ENCODE measurements around the gene MTF1.

MTF1 gene

DNA sequence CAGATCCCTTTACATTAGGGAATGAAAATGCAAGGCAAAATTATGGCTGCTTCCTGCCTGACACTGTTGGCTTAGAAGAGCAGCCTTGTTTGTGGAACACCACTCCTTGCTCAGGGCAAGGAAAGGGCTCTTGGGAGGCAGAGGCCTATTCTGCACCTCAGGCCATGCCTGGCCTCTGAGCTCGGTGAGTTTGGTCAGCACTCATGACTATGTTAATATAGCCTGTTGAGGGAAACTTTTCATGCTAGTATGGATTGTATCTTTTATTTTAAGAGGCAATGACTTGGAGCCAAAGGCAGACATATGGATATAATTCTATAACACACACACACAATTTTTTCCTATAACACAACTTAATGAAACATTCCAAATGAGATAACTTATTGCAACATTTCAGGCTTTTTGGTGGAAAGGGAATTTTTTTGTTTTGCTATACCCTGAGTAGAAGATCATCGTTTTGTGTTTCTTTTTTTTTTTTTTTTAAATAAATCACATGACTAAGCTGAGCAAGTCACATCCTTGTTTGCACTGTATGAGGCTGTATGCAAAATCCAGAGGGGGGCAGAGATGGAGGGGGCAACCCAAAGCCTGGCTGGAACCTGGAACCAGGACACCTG, 45.8 kb downstream of the MTF1 start:
- H3K4me3 ChIP-seq (ENCODE audit: low read depth, low read length): no peak overlapping the region
- DNase-seq (ENCODE audit: low read depth): no peak
- in situ Hi-C loops (cut with HindIII; ENCODE audit: low sequenced_read_pairs): loop anchor here (5.0 kb wide), 1 partner anchor 34 kb away; no protein-coding TSS in a partner anchor
- TF ChIP-seq, protein P1, sequence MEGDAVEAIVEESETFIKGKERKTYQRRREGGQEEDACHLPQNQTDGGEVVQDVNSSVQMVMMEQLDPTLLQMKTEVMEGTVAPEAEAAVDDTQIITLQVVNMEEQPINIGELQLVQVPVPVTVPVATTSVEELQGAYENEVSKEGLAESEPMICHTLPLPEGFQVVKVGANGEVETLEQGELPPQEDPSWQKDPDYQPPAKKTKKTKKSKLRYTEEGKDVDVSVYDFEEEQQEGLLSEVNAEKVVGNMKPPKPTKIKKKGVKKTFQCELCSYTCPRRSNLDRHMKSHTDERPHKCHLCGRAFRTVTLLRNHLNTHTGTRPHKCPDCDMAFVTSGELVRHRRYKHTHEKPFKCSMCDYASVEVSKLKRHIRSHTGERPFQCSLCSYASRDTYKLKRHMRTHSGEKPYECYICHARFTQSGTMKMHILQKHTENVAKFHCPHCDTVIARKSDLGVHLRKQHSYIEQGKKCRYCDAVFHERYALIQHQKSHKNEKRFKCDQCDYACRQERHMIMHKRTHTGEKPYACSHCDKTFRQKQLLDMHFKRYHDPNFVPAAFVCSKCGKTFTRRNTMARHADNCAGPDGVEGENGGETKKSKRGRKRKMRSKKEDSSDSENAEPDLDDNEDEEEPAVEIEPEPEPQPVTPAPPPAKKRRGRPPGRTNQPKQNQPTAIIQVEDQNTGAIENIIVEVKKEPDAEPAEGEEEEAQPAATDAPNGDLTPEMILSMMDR (IDR thresholded peaks at IDR 0.05; ENCODE audit: low read depth, low read length, missing control alignments): no peak

GRCh38 chr1:37811027-37811655, 48.3 kb downstream of the MTF1 start:
- no peak overlapping the region for H3K4me3 ChIP-seq (ENCODE audit: low read depth, low read length)
- peak; percentile 57 for DNase-seq (ENCODE audit: low read depth)
- in situ Hi-C loops (cut with HindIII; ENCODE audit: low sequenced_read_pairs): loop anchor here (5.0 kb wide), 1 partner anchor 36 kb away; no protein-coding TSS in a partner anchor
- TF ChIP-seq, protein P1 (IDR thresholded peaks at IDR 0.05; ENCODE audit: low read depth, low read length, missing control alignments): peak; percentile 93

- in situ Hi-C loops (cut with HindIII; ENCODE audit: low sequenced_read_pairs): loop anchor here (5.0 kb wide), 1 partner anchor 37 kb away; no protein-coding TSS in a partner anchor
- no peak overlapping the region for H3K4me3 ChIP-seq (ENCODE audit: low read depth, low read length)
- TF ChIP-seq, protein P1 (IDR thresholded peaks at IDR 0.05; ENCODE audit: low read depth, low read length, missing control alignments): no peak
- DNase-seq (ENCODE audit: low read depth): no peak
Observed at GRCh38 chr1:37809942-37810341, 49.5 kb downstream of the MTF1 start.

GRCh38 chr1:37808369-37809319, 50.7 kb downstream of the MTF1 start:
- peak overlapping the region; percentile 89 for H3K4me3 ChIP-seq (ENCODE audit: low read depth, low read length)
- in situ Hi-C loops (cut with HindIII; ENCODE audit: low sequenced_read_pairs): no loop called here
- DNase-seq (ENCODE audit: low read depth): peak; percentile 42
- TF ChIP-seq, protein P1 (IDR thresholded peaks at IDR 0.05; ENCODE audit: low read depth, low read length, missing control alignments): no peak

DNA sequence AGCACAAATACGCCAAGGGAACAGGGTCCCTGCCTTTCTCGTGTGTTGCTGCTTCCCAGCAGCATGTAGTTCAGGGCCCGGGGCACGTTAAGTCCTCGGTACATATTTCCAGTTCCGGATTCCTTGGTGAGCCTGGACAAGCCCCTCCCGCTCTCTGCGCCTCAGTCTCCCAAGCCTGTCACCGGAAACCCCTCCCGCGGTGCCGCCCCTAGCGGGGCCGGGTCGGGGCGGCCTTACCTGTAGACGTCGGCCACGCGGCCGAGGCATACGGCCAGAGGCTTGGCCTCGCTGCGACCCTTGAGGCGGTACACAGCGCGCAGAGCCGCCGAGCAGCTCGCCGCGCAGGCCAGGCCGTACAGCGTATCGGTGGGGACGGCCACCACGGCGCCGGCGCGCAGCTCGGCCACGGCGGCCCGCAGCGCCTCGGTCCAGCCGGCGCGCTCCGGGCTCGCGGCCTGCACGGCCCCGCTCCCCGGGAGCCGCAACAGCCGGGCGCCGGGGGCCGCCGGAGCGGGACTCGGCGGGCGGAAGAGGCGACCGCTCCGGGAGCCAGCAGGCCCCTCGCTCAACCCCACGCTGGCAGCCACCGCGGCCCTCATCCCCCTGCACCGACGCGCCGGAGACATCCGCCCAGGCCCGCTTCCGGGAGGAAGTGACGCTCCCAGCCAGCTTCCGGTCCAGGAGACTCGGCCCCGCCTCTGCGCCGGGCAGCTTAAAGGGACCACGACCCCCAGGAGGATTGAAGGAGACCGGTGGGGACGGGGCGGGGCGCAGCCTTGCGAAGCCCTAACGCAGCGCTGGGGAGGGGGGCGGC, 51.6 kb downstream of the MTF1 start, which contains the start of the genes C1orf122 and YRDC:
Gene C1orf122, plus strand, starts transcription at position 236 of the 814 bp plus-strand sequence. CDS start 615 bp downstream, outside the sequence.
Gene YRDC, minus strand, starts transcription at position 654 of the 814 bp plus-strand sequence. Its CDS starts 28 bp downstream, at position 626.
- DNase-seq (ENCODE audit: low read depth): peak; percentile 77
- peak within 1 kb of the TSS; percentile 89 for H3K4me3 ChIP-seq (ENCODE audit: low read depth, low read length)
- TF ChIP-seq, protein P1 (IDR thresholded peaks at IDR 0.05; ENCODE audit: low read depth, low read length, missing control alignments): no peak
- in situ Hi-C loops (cut with HindIII; ENCODE audit: low sequenced_read_pairs): no loop called here

Measured in astrocyte of the cerebellum (primary cell).